GM21515 (cell line): ENCODE measurements around the gene LGI1.
A peak's percentile ranks its signal among the peaks of the same experiment; 100 is the strongest.

ENCODE experiments used
- ATAC-seq: cut with Tn5 transposase; IDR thresholded peaks from one replicate; pipeline ENCODE4 v1.9.1; 2021; ENCODE audit not compliant: unreplicated experiment

Gene LGI1

DNA sequence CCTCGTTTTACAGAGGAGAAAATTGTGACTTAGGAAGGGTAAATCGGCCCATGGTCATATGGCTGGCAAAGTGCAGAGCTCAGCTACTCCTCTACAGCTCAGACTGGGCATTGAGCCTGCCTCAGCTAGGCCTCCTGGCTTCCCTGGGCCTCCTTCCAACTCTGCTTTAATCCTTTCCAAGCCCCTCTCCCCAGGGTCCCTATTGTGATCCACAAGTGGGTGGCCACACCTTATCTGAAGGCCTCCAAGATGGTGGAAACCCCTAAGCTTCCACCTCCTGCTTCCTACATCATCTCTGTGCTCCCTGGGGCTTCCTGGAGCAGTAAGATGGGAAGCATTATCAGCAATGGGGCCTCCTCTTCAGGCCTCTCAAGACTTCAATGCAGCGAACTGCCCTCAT, 3.0 kb upstream of the LGI1 start:
- ATAC-seq: no peak

DNA sequence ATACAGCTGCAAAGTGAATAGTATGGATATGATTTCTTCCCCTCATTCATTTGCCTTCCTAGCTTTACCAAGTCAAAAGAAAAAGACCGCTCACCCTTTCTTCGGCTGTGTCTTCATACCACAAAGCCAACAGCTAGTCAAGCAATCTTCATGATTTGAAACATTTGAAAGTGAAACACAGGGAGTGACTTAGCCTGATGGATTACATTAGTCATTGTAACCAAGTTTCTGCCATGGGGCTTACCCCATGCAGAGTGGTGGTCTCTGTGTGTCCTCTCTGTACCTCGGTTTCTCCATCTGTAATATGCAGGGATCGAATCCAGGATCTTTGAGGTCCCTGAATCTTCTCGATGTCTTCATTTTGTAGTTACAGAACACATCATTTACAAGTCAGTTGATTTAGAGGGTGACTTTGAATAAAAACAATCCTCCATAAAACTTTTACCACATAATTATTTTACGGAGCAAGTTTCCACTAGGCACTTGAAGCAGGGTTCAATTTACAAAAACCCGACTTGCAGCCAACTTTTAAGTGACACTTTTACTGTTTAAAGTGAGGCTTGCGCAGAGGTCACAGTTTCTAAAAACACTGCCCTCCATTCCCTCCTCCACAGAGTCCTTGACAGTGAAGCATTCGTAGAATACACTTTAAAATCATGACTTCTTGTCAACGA, 2.2 kb upstream of the LGI1 start:
- ATAC-seq: no peak

DNA sequence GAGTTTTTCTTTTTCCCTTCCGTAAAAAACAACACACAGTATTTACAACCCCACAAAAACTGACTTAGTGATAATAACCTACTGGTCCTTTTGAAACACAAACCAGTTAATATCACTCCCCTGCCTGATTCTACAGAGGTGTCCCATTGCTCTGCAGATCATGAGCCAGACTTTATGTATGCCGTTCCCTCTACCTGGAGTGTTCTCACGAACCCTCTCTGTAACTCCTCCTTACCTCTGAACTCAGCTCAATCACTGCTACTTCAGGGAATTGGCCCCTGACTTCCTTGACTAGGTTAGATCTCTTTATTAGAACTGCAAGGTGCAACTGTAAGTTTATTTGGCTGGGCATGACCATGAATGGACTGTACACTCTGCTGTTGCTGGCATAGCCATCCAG, 1.6 kb upstream of the LGI1 start:
- ATAC-seq: no peak

- ATAC-seq: no peak
These were observed 600 bp upstream of the LGI1 start for GRCh38 chr10:93757136-93757535.

GRCh38 chr10:93758508-93758885, 761 bp downstream of the LGI1 start:
- no peak for ATAC-seq

DNA sequence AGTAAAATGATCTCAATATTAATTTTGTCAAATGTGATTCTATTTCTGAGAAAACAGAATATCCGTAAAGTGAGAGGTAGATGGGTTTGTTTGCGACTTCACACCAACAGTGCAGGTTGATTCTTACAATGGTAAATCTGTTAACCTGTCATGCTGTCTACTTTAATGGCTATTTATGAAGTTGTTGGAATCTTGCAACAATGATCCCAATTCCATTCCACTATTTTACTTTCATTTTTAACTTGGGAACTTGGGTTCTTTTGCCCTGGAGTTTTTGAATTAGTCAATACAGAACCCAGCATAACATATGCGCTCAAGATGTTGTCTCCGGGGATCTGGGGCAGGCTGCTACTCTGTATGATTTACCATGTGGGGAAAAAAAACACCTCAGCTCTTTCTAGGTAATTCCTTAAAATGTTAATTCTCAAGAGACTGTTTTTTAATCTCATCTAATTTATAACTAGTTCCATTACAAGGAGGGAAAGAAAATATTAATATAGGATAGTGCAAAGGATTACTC, 1.2 kb downstream of the LGI1 start:
- ATAC-seq: no peak

- ATAC-seq: no peak
These were observed 2.8 kb downstream of the LGI1 start for GRCh38 chr10:93760490-93760889.

DNA sequence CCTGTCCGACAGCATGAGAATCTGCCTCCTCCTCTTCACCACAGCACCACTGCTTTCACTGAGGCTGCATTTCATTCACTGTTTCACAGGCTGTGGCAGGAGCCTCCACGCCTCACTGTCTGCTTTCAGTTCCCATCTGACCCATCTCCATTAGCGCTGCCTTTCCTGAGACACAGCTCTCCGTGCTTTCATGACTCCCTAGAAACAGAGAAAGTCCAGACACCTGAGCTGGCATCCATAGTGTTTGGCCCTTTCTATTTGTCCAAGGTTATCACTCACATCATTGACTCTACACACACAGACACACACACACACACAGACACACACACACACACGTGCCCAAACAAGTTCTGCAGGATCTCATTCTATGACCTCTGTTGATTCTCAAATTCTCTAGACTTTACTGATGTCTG, 5.2 kb downstream of the LGI1 start:
- peak; percentile 64 for ATAC-seq

- ATAC-seq: no peak
These were observed 9.2 kb downstream of the LGI1 start for GRCh38 chr10:93766918-93767317.

- ATAC-seq: no peak
These were observed 10.1 kb downstream of the LGI1 start for GRCh38 chr10:93767724-93768399.

GRCh38 chr10:93768892-93769291, 11.2 kb downstream of the LGI1 start:
- ATAC-seq: no peak

- no peak for ATAC-seq
These were observed 13.6 kb downstream of the LGI1 start for GRCh38 chr10:93771354-93771753.

GRCh38 chr10:93773120-93773519, 15.4 kb downstream of the LGI1 start:
- no peak for ATAC-seq

DNA sequence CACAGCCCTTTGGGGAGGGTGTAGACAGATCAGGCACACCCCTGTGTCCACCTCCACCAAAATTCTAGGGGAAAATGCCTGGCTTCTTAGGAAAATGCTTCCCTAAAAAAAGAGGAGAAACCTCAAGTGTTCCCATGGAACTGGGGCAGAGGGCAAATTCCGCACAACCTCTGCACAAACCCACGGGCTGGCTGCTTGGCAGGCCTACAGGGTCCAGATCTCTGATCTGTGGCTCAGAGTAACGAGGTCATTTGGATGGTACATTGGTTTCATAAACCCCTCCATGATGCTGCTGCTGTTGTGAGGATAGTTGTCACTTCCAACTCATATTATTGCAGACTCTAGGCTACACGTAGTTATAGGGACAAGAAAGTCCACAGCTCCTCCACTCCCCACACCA, 16.0 kb downstream of the LGI1 start:
- ATAC-seq: no peak

DNA sequence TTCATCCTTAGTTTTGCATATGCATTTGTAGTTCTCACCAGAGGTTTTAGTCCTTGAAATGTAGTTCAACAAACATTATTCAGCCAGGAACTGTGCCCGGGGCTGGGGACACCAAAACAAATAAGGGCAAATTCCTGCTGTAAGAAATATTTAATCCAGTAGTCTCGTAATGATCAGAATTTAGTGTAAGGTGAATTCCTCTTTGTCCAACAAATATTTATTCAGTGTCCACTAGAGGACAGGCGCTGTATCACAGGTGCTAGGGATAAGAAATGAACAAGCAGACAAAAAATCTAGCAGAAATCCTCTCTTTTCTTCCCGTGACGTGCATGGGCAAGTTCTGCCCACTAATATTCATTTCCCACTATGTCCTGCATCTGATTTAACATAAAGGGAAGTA, 17.6 kb downstream of the LGI1 start:
- no peak for ATAC-seq

GRCh38 chr10:93777092-93777491, 19.4 kb downstream of the LGI1 start:
- ATAC-seq: no peak

GRCh38 chr10:93784059-93784458, 26.3 kb downstream of the LGI1 start:
- ATAC-seq: no peak

- ATAC-seq: no peak
These were observed 30.9 kb downstream of the LGI1 start for GRCh38 chr10:93788413-93789208.

DNA sequence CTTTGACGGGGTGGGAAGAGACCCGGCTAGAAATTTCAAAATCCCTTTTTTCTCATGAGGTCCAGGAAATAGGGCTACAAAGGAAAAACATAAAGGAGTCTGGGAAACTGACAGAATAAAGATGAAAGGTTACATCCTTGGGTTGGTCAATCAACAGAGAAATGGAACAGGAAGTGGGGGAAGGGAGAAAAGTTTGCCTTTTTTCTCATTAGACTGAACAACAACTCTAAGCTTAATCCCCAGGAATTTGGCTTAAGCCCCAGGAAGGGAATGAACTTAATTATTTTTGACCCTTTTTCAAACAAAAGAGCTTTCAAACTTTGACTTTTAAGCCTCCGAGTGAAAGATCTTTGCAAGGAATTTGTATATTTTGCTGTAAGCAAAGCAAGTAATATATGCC, 32.7 kb downstream of the LGI1 start:
- no peak for ATAC-seq

GRCh38 chr10:93796167-93796566, 38.4 kb downstream of the LGI1 start:
- ATAC-seq: no peak

- no peak for ATAC-seq
These were observed 40.1 kb downstream of the LGI1 start for GRCh38 chr10:93797825-93798224.

- ATAC-seq: no peak
These were observed 41.5 kb downstream of the LGI1 start for GRCh38 chr10:93799155-93799708.
